IPS-15b (cell line): ENCODE data around the gene ADORA2B.

Experiments
- H3K27me3 ChIP-seq: one replicate; pipeline ENCODE4 v1.6.1; 2013; ENCODE audit warnings: low read length; ENCODE audit not compliant: control insufficient read depth, insufficient read depth
- H3K36me3 ChIP-seq: one replicate; pipeline ENCODE4 v1.6.1; 2013; ENCODE audit warnings: low read length; ENCODE audit not compliant: control insufficient read depth, insufficient read depth
- H3K4me1 ChIP-seq: one replicate; pipeline ENCODE4 v1.6.1; 2013; ENCODE audit warnings: mild to moderate bottlenecking, low read length; ENCODE audit not compliant: control insufficient read depth, insufficient read depth
- H3K4me3 ChIP-seq: one replicate; pipeline ENCODE4 v1.5.1; 2013; ENCODE audit warnings: low read depth, low read length
- H3K9ac ChIP-seq: one replicate; pipeline ENCODE4 v1.6.1; 2013; ENCODE audit warnings: low read depth, mild to moderate bottlenecking, low read length
- H3K9me3 ChIP-seq: one replicate; pipeline ENCODE4 v1.6.1; 2013; ENCODE audit warnings: mild to moderate bottlenecking, low read length; ENCODE audit not compliant: control insufficient read depth, insufficient read depth

The ADORA2B gene

DNA sequence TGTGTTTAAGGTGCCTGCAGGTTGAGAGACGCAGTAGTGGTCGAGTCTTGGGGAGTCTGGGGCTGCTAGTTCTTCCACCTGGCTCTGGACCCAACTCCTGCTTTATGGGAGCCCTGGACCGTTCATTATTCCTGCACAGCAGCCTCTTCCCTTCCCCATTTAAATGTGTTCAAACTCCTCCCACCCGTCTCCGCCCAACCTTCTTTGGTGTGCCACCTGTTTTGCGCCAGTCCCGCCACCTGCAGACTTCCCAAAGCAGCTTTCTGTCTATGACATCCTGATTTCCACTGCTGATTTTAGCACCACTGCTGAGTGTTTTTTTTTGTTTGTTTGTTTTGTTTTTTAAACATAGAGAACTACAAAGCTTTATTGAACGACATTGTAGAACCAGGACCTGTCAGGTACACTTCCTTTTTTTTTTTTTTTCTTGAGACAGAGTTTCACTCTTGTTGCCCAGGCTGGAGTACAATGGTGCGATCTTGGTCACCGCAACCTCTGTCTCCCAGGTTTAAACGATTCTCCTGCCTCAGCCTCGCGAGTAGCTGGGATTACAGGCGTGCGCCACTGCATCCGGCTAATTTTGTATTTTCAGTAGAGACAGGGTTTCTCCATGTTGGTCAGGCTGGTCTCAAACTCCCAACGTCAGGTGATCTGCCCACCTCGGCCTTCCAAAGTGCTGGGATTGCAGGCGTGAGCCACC lies 12.8 kb downstream of the ADORA2B start:
- H3K4me3 ChIP-seq: no peak overlapping the region
- H3K9me3 ChIP-seq: no peaks in the 10 kb centered on the region
- H3K4me1 ChIP-seq: no peaks in the 10 kb centered on the region
- no peak overlapping the region for H3K9ac ChIP-seq
- no peaks in the 10 kb centered on the region for H3K36me3 ChIP-seq
- H3K27me3 ChIP-seq: no peaks in the 10 kb centered on the region

GRCh38 chr17:15958484-15958854 lies 13.5 kb downstream of the ADORA2B start:
- Histone ChIP-seq H3K9ac (no peak overlapping the region), H3K36me3 (no peaks in the 10 kb centered on the region), H3K9me3 (no peaks in the 10 kb centered on the region), H3K4me1 (no peaks in the 10 kb centered on the region), H3K4me3 (no peak overlapping the region), H3K27me3 (no peaks in the 10 kb centered on the region)

DNA sequence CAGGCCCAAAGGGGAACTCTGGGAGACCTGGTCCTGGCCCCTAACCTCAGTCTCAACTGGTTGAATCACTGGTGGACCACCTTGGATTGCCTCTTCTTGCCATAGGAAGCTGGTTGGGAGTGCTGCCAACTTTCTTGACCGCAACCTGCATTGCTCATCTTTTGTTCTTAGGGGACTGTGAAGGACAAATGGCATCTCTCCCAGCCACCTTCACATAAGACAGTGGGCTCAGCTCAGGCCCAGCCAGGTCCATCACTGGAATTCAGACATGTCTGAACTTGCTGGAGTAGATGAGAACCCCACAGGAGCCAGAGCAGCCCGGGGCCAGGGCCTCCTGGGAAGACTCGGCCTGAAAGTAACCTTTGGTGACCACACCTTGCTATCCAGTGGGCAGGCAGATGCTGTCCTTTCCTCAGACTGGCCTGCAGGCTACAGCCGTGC lies 18.8 kb downstream of the ADORA2B start:
- Histone ChIP-seq H3K36me3 (no peaks in the 10 kb centered on the region), H3K4me3 (no peak overlapping the region), H3K9ac (no peak overlapping the region), H3K27me3 (no peaks in the 10 kb centered on the region), H3K9me3 (no peaks in the 10 kb centered on the region), H3K4me1 (peaks cover 14% of the 10 kb centered on the region)

DNA sequence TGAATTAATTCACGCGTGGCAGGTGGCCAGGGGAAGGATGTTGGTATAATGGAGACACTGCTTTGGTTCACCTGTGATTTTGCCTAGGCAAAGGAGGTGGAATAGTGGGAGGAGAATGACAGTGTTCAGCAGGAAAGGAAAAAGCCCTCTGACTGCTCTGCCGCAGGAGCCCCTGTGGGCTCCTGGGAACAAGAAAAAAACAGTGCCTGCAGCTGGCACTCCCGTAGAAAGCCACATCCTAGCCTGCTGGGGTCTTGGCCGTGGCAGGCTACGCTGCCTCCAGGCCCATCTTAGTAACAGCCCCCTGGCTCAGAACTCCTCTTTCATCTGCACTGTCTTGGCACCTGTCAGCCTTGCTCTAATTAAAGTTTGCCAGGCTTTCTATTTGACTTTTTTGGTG lies 20.6 kb downstream of the ADORA2B start:
- H3K9ac ChIP-seq: no peak overlapping the region
- no peaks in the 10 kb centered on the region for H3K27me3 ChIP-seq
- no peak overlapping the region for H3K4me3 ChIP-seq
- no peaks in the 10 kb centered on the region for H3K36me3 ChIP-seq
- H3K9me3 ChIP-seq: no peaks in the 10 kb centered on the region
- peaks cover 17% of the 10 kb centered on the region for H3K4me1 ChIP-seq

DNA sequence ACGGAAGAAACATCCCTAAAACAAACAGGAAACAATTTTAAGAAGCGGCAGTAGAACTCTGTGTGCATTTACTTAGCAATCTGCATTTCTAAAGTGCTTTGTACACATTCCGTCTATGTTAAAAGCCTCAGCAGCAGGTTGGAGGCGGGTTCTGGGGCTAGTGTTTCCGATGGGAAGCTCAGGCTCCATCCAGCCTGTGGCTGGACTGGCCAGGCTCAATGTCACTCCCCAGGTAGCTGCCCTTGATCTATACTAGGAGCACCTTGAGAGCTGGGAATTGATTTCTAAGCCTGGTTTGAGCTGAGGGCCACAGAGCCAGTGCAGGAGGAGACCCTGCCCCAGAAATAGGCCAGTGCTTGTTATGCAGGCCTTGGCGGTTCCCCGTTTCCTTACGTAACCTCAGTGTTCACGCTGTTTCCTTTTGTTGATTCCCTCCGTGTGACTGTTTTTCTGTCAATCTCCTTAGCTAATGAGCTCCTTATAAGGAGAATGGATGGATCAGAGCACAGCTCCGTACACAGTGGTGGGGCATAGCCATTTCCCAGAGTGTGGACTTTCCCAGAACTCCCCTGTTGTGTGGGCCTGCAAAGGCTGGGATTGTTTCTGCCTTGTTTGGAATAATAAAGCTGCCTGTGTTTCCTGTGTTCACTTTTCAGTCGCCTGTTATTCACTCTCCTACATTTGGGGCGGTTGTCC lies 21.4 kb downstream of the ADORA2B start:
- Histone ChIP-seq H3K36me3 (no peaks in the 10 kb centered on the region), H3K9ac (peak overlapping the region; percentile 82), H3K27me3 (no peaks in the 10 kb centered on the region), H3K9me3 (no peaks in the 10 kb centered on the region), H3K4me1 (peaks cover 22% of the 10 kb centered on the region), H3K4me3 (peak overlapping the region; percentile 56)

DNA sequence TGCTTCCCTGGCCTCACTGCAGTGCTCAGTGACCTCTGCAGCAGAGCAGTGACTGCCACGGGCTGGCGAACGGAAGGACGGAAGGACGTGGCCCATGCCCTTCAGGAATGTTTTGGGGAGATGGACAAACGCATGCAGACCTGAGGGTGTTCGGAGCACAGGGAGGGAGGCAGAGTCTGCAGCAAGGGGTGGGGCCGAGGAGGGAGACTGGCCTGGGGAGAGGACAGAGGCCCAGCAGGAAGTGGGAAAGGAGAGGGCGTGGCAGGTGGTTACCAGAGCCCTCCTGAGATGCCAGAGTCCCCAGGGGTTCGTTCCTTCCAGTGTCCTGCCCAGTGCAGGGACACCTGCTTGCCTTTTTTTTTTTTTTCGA lies 21.9 kb downstream of the ADORA2B start:
- Histone ChIP-seq H3K9me3 (no peaks in the 10 kb centered on the region), H3K4me1 (peaks cover 22% of the 10 kb centered on the region), H3K27me3 (no peaks in the 10 kb centered on the region), H3K4me3 (peak overlapping the region; percentile 56), H3K36me3 (no peaks in the 10 kb centered on the region), H3K9ac (peak overlapping the region; percentile 82)

- Histone ChIP-seq H3K4me1 (peaks cover 22% of the 10 kb centered on the region), H3K27me3 (no peaks in the 10 kb centered on the region), H3K9me3 (no peaks in the 10 kb centered on the region), H3K9ac (no peak overlapping the region), H3K36me3 (no peaks in the 10 kb centered on the region), H3K4me3 (no peak overlapping the region)
Measured at GRCh38 chr17:15967706-15968399, 22.9 kb downstream of the ADORA2B start.

GRCh38 chr17:15969463-15969862 lies 24.5 kb downstream of the ADORA2B start:
- H3K4me3 ChIP-seq: no peak overlapping the region
- H3K27me3 ChIP-seq: no peaks in the 10 kb centered on the region
- peaks cover 22% of the 10 kb centered on the region for H3K4me1 ChIP-seq
- H3K9ac ChIP-seq: no peak overlapping the region
- H3K9me3 ChIP-seq: no peaks in the 10 kb centered on the region
- H3K36me3 ChIP-seq: no peaks in the 10 kb centered on the region

DNA sequence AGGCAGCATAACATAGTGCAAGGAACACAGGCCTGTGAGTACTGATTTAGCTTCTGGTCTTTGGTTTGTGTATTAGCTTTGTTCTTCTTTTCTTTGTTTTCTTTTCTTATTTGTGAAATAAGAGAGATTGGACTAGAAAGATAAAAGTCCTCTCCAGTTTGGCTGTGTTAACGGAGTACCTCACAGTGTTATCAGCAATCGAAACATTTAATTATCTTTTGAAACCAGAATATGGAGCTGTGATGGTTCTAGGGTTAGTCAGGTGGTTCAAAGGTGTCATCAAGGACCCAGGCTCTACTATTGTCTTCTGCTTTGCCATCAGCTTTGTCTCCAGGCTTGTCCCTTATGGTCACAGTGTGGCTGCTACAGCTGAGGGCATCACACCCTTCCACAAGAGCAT lies 25.6 kb downstream of the ADORA2B start:
- H3K36me3 ChIP-seq: peaks cover 3% of the 10 kb centered on the region
- H3K9ac ChIP-seq: no peak overlapping the region
- H3K27me3 ChIP-seq: no peaks in the 10 kb centered on the region
- H3K4me1 ChIP-seq: peaks cover 16% of the 10 kb centered on the region
- no peaks in the 10 kb centered on the region for H3K9me3 ChIP-seq
- H3K4me3 ChIP-seq: no peak overlapping the region

GRCh38 chr17:15971098-15971678 lies 26.3 kb downstream of the ADORA2B start:
- peaks cover 13% of the 10 kb centered on the region for H3K4me1 ChIP-seq
- no peak overlapping the region for H3K4me3 ChIP-seq
- no peaks in the 10 kb centered on the region for H3K9me3 ChIP-seq
- no peaks in the 10 kb centered on the region for H3K27me3 ChIP-seq
- peaks cover 3% of the 10 kb centered on the region for H3K36me3 ChIP-seq
- H3K9ac ChIP-seq: no peak overlapping the region

GRCh38 chr17:15971882-15972281 lies 27.0 kb downstream of the ADORA2B start:
- H3K27me3 ChIP-seq: no peaks in the 10 kb centered on the region
- H3K36me3 ChIP-seq: peaks cover 7% of the 10 kb centered on the region
- peaks cover 13% of the 10 kb centered on the region for H3K4me1 ChIP-seq
- H3K9me3 ChIP-seq: no peaks in the 10 kb centered on the region
- H3K4me3 ChIP-seq: no peak overlapping the region
- no peak overlapping the region for H3K9ac ChIP-seq
